Caco-2 (cell line): ENCODE data around the gene MT1X. TPM values are rescaled to one million over a fixed set of nuclear protein-coding genes. Genes with fewer than 3 reads are reported as not detected.

ENCODE experiments used
- BruUV-seq: library from RNA; stranded (reverse); fragments of 400-500 nt; replicated peaks from 2 replicates; lab custom pipeline; 2021; lab: Mats Ljungman, UMichigan
- CTCF ChIA-PET: fragments of 300-600 bp; sonication (Branson Sonifier 250); formaldehyde crosslinking; loops from one replicate; lab custom pipeline; 2022; ENCODE audit warnings: antibody characterized with exemption; lab: Charles Lee
- POLR2A ChIA-PET: fragments of 300-600 bp; sonication (Branson Sonifier 250); formaldehyde crosslinking; loops from one replicate; lab custom pipeline; 2022; ENCODE audit warnings: antibody characterized with exemption; lab: Charles Lee
- DNase-seq, 2 experiments: peaks; one replicate each; pipeline versions ENCODE4 v3.0.0 to v3.0.0-alpha.2; 2020 to 2022
- H3K27me3 ChIP-seq: replicated peaks from 2 replicates; pipeline ENCODE4 v1.6.0; 2011; ENCODE audit warnings: low read length; ENCODE audit not compliant: control insufficient read depth, insufficient read depth
- H3K36me3 ChIP-seq: 2 replicates; pipeline ENCODE4 v1.5.1; 2011; ENCODE audit warnings: low read length; ENCODE audit not compliant: control insufficient read depth, insufficient read depth
- H3K4me1 ChIP-seq: fragments of 250-450 bp; sonication (Bioruptor Pico); 2 replicates; pipeline ENCODE4 v1.5.1; 2020; ENCODE audit warnings: mild to moderate bottlenecking
- H3K4me3 ChIP-seq: 2 replicates; pipeline ENCODE4 v1.5.1; 2011; ENCODE audit warnings: low read depth, mild to moderate bottlenecking, control low read depth, low read length
- H3K9me3 ChIP-seq: fragments of 250-450 bp; sonication (Bioruptor Pico); 2 replicates; pipeline ENCODE4 v1.5.1; 2020; ENCODE audit warnings: mild to moderate bottlenecking, moderate library complexity
- H3K27ac Mint-ChIP-seq: one replicate; pipeline ENCODE4 v1.8.0; 2022; ENCODE audit warnings: mixed read lengths; ENCODE audit not compliant: unreplicated experiment
- H3K27me3 Mint-ChIP-seq: one replicate; pipeline ENCODE4 v1.8.0; 2022; ENCODE audit warnings: mixed read lengths; ENCODE audit not compliant: insufficient read depth, unreplicated experiment
- H3K36me3 Mint-ChIP-seq: one replicate; pipeline ENCODE4 v1.8.0; 2022; ENCODE audit warnings: mild to moderate bottlenecking, mixed read lengths; ENCODE audit not compliant: insufficient read depth, unreplicated experiment
- H3K4me1 Mint-ChIP-seq: one replicate; pipeline ENCODE4 v1.8.0; 2022; ENCODE audit warnings: low read depth, mixed read lengths; ENCODE audit not compliant: unreplicated experiment
- H3K4me3 Mint-ChIP-seq: one replicate; pipeline ENCODE4 v1.8.0; 2022; ENCODE audit warnings: mild to moderate bottlenecking, moderate library complexity, mixed read lengths; ENCODE audit not compliant: unreplicated experiment
- H3K9me3 Mint-ChIP-seq: one replicate; pipeline ENCODE4 v1.8.0; 2022; ENCODE audit warnings: mixed read lengths; ENCODE audit not compliant: unreplicated experiment
- CTCF ChIP-seq, 2 experiments: fragments of 200-600 bp in 1 of 2; IDR thresholded peaks; 1 replicate in 1 of 2; 2 replicates in 1 of 2; pipeline versions ENCODE4 v1.5.1 to v1.8.0; 2011 to 2022; ENCODE audit warnings: antibody characterized with exemption in 1 of 2, control low read depth in 1 of 2, inconsistent platforms in 1 of 2, low read depth in 1 of 2, low read length in 1 of 2, mild to moderate bottlenecking in 1 of 2, moderate library complexity in 1 of 2; ENCODE audit not compliant: insufficient read depth in 1 of 2, severe bottlenecking in 1 of 2, unreplicated experiment in 1 of 2
- intact Hi-C: fragments of 100-400 bp; cut with micrococcal nuclease; formaldehyde crosslinking; loops from one replicate; pipeline ENCODE4 v1.10.0; 2022; ENCODE audit not compliant: unreplicated experiment
- total RNA-seq: library from RNA; stranded (reverse); gene quantifications from 2 replicates; pipeline ENCODE4 v1.2.3, GENCODE V29; 2022

The MT1X gene
- total RNA-seq, 1 experiment from 2014 or later = 18.3 TPM

DNA sequence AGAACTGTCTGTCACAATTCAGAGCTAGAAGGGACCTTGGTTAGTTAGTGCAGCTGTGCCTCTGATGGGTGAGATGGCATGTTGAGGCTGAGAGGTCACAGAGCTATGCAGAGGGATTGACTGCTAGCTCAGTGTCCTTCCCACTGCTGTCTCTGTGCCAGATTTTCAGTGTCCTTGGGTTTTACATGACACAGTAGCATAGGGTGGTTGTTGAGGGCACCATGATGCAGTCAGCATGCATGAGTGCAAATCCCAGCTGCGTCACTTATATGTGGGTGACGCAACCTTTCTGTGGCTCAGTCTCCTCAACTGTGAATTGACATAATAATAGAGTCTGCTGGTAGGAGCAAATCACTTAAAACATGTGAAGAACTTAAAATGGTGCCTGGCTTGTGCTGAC lies 41.1 kb upstream of the MT1X start:
- Histone ChIP-seq H3K27me3 (peaks cover 7% of the 10 kb centered on the region), H3K4me1 (no peaks in the 10 kb centered on the region), H3K4me3 (no peak overlapping the region), H3K36me3 (no peaks in the 10 kb centered on the region), H3K9me3 (no peaks in the 10 kb centered on the region)
- peaks cover 8% of the 10 kb centered on the region for H3K4me1 Mint-ChIP-seq
- intact Hi-C loops = no loop called here
- DNase-seq = no peak
- no peak overlapping the region for H3K4me3 Mint-ChIP-seq
- no peak overlapping the region for H3K27ac Mint-ChIP-seq
- no peaks in the 10 kb centered on the region for H3K36me3 Mint-ChIP-seq
- ChIA-PET CTCF (interaction anchor here (0.6 kb wide), 1 partner anchor 11 kb away, joined by 3 read pairs; no protein-coding TSS in a partner anchor), POLR2A (no interaction called here)
- BruUV-seq = no TSS peak
- H3K9me3 Mint-ChIP-seq = no peaks in the 10 kb centered on the region
- H3K27me3 Mint-ChIP-seq = peaks cover 14% of the 10 kb centered on the region
- no peak for TF ChIP-seq CTCF (IDR thresholded peaks at IDR 0.05; ENCODE audit: insufficient read depth in 1 of 2, low read depth in 1 of 2, low read length in 1 of 2, severe bottlenecking in 1 of 2, unreplicated experiment in 1 of 2)

DNA sequence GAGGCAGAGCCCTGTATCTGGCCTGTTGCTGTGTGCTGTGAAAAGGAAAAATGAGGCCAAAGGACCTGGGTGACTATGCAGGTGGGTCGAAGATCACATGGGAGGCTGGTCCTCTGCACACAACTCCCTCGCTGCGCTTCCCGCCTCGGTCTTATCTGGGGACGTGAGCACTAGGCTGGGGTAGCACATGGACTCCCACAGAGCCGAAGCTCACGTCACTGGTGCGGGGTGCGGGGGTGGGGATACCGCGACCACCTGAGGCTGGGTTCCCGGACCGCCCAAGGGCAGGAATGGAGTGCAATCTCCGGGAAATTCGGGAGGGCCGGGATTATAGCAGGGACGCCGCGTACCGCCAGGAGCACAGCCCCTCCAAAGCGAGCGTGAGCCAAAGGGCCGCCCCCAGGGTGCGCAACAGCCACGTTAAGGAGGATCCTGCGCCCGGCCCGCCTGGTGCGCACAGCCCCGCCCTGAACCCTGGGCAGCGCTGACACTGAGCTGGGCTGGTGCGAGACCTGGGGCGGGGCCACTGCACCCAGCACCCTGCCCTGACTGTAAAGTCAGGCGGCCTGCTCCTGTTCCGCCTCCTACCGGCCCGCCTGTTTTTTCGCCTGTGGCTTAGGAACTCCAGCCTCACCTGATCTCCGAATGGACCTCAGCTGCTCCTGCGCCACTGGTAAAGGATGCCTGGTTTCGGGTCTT lies 39.0 kb upstream of the MT1X start:
- Mint-ChIP-seq H3K27me3 (peaks cover 10% of the 10 kb centered on the region), H3K36me3 (no peaks in the 10 kb centered on the region), H3K4me1 (peaks cover 8% of the 10 kb centered on the region), H3K27ac (no peak overlapping the region), H3K9me3 (no peaks in the 10 kb centered on the region), H3K4me3 (peak overlapping the region; percentile 51)
- intact Hi-C loops = no loop called here
- CTCF ChIA-PET = interaction anchor here (0.6 to 1.4 kb wide), 6 partner anchors 10 to 410 kb away, joined by 3 to 8 read pairs (median 5); partner anchors contain the start of gene MT1F
- Histone ChIP-seq H3K36me3 (no peaks in the 10 kb centered on the region), H3K4me3 (peak overlapping the region; percentile 9; the same call in 1 of the 2 replicates), H3K27me3 (0 out of 2 replicates have a peak, but pooled peaks cover 2% of the 10 kb centered on the region), H3K4me1 (peaks cover 6% of the 10 kb centered on the region; the same call in 1 of the 2 replicates), H3K9me3 (no peaks in the 10 kb centered on the region)
- DNase-seq = peak; percentile 54 to 63
- BruUV-seq = no TSS peak
- TF ChIP-seq CTCF (IDR thresholded peaks at IDR 0.05; ENCODE audit: insufficient read depth in 1 of 2, low read depth in 1 of 2, low read length in 1 of 2, severe bottlenecking in 1 of 2, unreplicated experiment in 1 of 2) = peak; percentile 6 to 19
- POLR2A ChIA-PET = no interaction called here

GRCh38 chr16:56643833-56644232 lies 38.4 kb upstream of the MT1X start:
- no peak overlapping the region for H3K27ac Mint-ChIP-seq
- BruUV-seq = no TSS peak
- peaks cover 8% of the 10 kb centered on the region for H3K4me1 Mint-ChIP-seq
- ChIA-PET CTCF (interaction anchor here (0.6 to 1.4 kb wide), 6 partner anchors 9 to 409 kb away, joined by 3 to 8 read pairs (median 5); partner anchors contain the start of gene MT1F), POLR2A (no interaction called here)
- Histone ChIP-seq H3K4me3 (no peak overlapping the region), H3K27me3 (0 out of 2 replicates have a peak, but pooled peaks cover 1% of the 10 kb centered on the region), H3K4me1 (peaks cover 6% of the 10 kb centered on the region; the same call in 1 of the 2 replicates), H3K9me3 (no peaks in the 10 kb centered on the region), H3K36me3 (no peaks in the 10 kb centered on the region)
- no peak for TF ChIP-seq CTCF (IDR thresholded peaks at IDR 0.05; ENCODE audit: insufficient read depth in 1 of 2, low read depth in 1 of 2, low read length in 1 of 2, severe bottlenecking in 1 of 2, unreplicated experiment in 1 of 2)
- peak overlapping the region; percentile 51 for H3K4me3 Mint-ChIP-seq
- intact Hi-C loops = no loop called here
- DNase-seq = no peak
- no peaks in the 10 kb centered on the region for H3K36me3 Mint-ChIP-seq
- peaks cover 10% of the 10 kb centered on the region for H3K27me3 Mint-ChIP-seq
- no peaks in the 10 kb centered on the region for H3K9me3 Mint-ChIP-seq
